ENCODE measurements around the gene CLRN2.

CLRN2 gene

GRCh38 chr4:17514865-17515264 lies at the start of gene CLRN2:
TSS of gene CLRN2 (plus strand) at chr4:17515165. CDS start at chr4:17515267, 102 bp downstream.
- DNase-seq: no peak

DNA sequence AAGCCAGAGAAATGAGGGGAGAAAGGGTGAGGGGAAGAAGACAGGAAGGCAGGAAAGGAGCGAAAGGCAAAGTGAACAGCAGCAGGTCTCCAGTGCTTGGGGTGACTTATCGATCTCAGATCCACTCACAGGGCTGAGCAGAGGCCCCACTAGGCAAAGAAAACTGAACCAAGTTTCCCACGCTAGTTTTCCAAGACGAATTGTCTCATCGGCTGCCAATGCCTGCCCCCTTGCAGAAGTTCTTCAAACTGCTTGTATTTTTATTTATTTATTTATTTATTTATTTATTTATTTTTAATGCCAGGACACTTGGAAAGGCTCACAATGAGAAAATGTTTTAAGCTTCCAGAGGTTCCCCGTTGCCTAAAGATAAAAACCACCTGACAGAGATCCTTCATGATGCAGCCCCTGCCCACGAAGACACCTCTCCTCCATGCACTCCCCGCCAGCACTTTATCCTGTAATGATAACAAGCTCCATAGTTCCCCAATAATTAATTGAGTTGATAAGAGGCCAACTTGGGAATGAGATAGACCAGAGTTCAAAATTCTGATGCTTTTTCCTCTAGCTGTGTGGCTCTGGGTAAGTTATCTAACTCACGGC lies 46.2 kb upstream of the CLRN2 start:
- no peak for DNase-seq

DNA sequence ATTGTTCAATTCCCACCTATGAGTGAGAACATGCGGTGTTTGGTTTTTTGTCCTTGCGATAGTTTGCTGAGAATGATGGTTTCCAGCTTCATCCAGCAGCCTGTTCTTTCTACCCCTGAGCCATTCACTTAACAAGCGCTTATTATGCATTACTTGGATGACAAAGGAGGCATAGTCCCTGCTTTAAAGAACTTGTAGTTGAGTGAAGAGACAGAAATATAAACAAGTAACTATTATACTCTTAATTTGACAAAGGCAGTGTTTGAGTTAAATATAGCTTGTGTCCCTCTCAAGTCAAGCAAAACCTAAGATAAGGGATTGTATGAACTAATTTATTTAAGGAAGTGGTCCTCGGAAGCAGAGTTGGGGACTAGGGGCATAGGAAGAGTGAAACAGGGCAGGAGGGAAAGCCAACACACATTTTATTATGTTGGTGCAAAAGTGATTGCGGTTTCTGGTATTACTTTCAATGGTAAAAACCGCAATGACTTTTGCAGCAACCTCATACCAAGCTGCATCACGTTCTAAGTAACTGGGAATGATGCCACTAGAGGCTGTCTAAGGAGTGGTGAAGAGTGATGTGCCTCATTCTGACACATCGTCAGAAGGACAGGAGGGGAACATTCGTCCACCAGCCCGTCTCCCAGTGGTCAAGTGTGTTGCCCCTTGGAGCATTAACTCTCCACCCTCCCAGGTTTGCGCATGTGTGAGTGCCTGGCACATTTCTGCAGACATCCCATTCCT lies 44.9 kb upstream of the CLRN2 start:
- DNase-seq: no peak

DNA sequence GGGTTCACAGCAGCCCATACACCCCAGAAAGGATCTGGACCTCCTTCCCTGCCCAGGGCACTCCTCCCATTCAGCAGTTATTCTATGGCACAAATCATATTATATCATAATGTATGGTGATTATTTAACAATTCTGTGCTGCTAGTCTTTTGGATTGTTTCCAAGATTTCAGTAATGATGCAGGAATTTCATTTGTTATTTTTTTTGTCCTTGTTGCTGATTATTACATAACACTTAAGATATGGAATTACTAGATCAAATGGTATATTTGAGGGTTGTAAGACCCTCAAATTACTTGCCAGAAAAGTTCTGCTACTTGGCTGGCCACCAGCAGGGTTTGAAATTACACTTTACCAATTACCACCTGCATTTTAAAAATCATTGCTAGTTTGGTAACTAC lies 39.5 kb upstream of the CLRN2 start:
- no peak for DNase-seq

DNA sequence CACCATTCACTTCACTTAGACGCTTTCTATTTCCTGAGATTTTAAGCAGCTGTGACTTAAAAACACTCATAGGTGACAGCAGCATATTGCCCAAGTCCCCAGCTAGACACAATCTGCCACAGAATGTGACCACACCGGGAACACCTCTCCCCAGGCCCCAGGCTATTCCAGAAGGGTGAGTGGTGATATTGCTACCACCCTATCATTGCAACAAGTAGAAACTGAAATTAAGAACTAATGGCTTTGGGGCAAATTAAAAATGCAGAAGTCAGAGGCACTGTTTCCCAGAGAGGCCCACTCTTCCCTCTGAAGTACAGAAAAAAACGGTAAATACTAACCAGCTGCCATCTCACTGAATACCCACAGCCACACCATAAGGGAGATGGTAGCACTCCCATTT lies 38.1 kb upstream of the CLRN2 start:
- no peak for DNase-seq

GRCh38 chr4:17477774-17478472 lies 37.0 kb upstream of the CLRN2 start:
- no peak for DNase-seq

DNA sequence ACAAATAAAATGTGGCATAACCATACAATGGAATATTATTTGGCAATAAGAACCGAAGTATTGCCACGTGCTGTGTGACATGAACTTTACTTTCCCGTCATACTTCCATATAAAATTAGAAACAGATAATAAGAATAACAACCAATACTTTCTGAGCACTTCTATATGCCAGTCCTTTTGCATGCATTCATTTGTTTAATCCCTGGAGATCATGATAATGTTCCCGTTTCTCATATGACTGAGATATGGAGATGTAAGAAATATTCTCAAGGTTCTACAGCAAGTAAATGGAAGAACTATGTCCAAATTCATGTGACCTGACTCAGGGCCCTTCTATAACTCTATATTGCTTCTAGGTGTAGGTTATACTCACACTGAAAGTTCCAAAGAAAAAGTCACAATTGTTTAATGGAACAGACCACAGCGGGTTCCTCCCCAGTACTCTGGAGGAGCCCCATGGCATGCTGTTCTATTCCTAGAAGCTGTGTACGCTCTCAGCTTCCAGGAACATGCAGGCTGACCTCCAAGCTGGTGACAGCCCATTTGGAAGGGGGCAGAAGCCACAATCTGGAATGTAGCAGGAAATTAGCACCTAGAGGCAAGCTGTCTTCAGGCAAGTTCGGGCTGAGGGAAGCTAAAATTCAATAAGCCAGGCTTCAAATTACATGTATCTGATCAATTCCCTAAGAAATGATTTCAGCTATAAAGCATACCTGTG lies 34.6 kb upstream of the CLRN2 start:
- DNase-seq: no peak

DNA sequence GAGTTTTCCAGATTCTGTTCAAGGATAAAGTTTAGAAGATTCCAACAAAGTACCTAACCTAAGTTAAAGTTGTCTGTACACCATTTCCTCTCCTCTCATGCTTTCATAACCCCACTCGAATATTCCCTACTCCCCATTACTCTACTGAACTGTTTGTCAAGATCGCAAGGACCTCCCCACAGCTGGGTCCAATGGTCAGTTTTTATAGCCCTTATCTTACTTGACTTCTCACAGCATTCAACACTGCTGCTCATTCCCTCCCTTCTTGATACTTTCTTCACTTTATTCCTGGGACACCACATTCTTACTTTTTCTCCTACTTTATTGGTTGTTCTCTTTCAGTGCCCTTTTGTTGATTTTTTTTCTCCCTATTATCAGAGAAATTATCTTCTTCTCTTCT lies 34.0 kb upstream of the CLRN2 start:
- no peak for DNase-seq

DNA sequence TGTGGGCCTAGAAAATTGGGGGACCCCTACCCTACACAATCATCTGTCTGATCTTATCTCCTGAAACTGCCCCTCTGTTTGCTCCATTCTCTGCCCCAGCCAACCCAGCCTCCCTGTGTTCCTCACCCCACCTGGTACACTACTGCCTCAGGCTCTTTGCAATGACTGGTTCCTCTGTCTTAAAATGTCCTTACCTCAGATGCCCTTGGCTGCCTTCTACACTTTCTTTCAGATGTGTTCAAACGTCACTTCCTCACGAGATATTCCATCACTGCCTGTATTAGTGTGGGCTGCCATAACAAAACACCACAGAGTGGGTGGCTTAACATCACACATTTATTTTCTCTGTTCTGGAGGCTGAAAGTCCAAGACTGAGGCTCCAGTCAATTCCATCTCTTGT lies 32.2 kb upstream of the CLRN2 start:
- DNase-seq: no peak

DNA sequence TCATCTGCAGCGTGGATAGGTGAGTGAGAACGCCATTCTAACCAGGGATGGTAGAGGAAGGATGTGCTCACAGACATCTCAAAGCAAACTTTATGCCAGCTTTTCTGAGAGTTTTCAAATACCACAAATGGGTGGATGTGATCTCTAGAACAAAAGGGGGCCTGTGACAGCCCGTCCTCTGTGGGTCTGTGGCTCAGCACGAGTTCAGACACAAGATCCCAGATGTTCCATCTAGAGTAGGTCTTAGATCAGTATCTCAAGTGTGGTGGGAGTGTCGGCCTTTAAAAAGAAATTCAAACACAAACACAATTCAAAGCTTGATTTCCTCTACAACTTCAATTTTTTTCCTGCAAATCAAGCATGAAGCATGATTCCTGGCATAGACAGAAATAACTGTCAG lies 25.8 kb upstream of the CLRN2 start:
- no peak for DNase-seq

DNA sequence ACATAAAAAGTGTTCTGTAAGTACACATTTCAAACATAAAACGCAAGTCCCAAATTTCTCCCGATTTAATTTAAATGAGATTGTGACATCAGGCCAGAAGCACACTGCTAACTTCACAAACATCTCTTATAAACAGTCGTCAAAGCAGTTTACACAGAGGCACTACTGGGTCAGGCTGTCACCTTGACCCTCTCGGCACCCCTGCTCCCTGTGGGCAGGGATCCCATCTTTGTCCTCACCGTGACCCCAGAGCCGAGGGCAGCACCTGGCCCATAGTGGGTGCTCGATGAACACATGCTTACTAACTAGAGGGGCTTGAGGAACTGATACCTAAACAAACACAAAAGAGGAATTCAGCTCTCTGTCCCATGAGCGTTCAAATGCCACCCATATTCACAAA lies 25.2 kb upstream of the CLRN2 start:
- DNase-seq: no peak

- DNase-seq: no peak
Measured at GRCh38 chr4:17490575-17491059, 24.3 kb upstream of the CLRN2 start.

DNA sequence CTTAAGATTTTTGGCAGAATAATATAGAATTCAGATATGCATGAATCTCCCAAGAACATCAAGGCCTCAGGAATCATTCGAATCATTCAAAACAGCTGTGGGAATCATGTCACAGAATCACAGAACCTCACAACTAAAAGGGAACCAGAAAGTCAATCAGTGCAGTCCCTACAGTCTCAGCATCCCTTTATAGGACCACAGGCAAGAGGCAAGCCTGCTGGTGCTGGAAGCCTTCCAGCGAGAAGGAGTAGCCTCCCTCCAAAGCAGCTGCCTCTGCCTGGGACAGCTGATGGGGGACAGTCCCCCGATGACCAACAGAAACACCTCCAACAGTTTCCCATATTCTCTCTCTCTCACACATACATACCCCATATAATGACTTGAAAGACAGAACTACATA lies 23.8 kb upstream of the CLRN2 start:
- DNase-seq: no peak

DNA sequence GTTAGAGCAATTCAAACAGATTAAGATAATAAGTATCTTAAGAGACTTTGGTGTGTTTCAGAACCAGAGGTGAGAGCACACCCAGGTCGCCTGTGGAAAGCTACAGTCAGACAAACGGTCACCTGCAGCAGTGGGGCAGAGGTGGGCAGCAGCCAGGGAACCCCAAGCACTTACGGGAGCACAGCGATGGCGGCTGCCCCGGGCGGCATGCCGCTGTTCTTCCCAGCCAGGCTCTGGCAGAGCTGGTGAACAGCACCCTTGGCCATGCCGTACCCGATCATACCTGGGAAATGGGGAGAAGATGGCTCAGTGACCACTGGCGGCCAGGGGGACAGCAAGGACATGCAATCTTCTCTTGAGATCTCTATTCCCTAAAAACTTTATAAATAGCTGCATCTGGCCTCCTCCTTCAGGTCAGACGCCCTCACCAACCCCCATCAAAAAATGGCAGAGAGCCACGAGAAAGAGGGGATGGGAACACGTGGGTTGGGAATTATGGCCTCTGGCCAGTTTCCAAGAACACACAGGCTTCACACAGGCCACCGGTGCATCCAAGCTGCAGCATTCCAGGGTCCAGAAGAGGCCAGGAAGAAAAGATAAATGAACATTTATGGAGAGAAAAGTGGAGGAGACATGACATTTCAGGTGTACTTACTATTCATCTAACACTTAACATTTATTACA lies 22.8 kb upstream of the CLRN2 start:
- DNase-seq: no peak

DNA sequence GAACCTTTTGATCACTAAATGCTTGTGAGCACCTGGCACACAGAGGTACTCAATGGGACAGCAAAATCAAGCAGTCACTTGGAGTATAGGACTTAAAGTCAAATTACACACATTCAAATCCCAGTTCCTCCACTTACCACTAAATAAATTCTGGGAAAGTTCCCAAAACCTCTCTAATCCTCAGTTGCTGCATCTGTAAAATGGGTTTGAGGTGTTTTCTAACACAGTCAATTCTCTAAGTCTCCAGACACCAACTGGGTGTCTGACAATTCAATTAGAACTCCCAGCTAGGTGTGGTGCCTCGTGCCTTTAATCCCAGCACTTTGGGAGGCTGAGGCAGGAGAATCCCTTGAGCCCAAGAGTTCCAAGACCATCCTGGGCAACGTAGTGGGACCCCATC lies 22.1 kb upstream of the CLRN2 start:
- DNase-seq: no peak

DNA sequence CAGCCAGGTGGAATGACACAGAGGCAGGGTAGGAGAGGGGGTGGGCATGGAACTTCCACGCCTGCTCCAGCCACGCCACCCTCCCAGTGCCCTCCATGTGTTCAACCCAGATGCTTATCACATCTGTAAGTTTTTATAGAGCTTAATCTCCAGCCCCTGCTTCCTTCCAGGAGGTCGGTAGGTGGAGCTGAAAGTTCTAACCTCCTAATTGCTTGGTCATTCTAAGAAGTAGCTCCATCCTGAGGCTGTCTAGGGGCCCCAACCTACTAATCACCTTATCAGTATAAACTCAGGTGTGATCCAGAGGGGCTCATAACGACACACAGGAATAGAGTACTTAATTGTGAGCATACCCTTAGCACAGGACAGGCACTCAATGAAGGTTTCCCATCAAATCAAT lies 21.3 kb upstream of the CLRN2 start:
- DNase-seq: no peak

DNA sequence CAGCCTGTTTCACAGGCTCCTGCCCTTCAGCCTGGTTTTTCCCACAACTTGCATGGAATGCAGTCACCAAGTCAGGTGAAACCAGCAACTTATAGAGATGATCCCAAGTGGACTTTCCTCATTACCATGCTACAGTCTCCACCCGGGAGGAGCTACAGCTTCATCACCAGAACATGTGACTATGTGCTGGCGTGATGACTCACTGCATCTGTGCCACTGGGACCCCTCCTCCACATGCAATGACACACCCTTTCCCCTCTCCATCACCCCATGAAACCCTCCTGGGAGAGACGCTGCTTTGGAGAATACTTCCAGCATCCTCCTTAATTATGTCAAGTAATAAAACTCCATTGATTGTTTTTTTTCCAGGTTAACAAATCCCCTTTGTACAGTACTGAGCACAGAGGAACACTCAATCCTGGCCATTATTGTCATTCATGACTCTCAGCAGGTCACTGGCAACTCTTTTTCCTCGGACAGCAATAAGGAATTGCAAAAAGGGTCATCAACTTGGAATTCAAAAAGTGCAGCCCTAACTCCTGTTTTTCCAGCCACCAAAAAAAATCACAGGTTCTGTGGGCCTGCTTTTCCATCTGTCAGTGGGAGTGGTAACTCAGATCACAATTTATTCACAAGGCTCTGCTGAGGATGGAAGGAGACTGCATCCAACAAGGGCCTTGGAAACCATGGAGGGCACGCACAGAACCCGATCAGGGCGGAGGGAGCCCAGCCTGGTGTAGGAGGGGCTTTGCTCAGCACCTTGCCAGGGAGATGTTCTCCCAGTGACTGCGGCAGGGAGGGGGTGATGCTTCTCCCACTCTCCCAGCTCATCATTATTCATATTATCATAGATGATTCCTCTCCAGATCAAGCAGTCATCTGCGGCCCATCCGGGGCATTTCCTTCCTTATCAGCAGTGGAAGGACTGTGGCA lies 20.4 kb upstream of the CLRN2 start:
- DNase-seq: no peak

DNA sequence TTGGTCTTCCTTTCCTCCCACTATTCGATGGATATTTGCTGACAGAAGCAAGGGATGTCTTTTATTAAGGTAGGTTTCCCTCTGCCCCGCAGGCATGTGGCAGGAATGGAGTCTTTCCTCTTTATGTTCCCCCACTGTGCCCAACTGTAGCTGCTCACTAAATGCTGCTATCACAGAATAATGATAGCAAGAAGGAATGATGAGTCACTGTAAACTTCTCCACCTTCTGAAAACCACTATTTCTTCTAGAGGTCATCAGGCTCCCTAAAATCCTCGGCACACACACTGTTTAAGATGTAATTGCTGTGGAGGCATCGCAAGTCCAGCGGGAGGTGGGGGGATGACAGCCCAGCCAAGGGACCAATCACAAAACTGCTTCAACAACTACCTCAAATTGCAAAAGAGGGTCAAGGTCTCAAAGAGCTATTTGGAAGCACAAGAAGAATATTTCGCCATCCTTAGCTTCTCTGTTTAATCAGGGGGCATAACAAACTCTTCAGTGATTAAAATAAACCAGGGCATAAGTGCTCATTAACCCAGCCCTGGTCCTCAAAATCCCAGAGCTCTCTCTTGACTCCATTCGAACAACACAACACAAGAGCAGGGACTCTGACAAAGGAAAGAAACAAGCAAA lies 17.0 kb upstream of the CLRN2 start:
- DNase-seq: no peak

DNA sequence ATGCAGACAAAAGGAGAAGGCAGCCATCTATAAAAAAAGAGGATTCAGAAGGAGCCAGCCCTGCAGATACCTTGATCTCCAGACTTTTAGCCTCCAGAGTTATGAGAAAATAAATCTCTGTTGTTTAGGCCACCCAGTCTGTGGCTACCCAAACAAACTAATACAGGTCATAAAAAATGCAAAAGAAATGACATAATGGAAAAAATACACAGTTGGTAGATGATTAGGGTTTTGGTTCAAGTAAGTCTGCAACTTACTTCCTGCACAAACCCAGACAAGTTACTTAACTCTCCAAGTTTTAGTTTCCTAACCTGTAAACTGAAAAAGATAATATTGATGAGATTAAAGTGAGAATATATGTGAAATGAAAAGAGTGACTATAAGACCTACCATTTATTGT lies 14.4 kb upstream of the CLRN2 start:
- DNase-seq: no peak

GRCh38 chr4:17502756-17503155 lies 12.2 kb upstream of the CLRN2 start:
- DNase-seq: no peak

DNA sequence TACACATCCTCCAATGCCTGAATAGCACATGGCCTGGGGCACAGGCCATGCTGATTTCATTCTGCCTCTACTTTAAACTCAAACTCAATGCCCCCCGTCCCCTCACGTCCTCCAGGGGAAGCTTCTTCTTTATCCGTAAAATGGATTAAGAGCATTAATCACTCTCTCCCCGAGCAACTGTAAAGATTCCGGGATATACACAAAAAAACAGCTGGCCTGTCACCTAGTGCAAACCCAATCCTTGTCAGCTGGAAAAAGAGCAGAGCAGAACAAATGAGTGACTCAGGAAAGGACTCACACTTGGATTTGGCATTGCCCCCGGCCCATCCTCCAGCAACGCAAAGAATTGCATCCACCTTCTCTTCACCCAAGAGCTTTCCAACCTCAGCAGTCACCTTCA lies 10.9 kb upstream of the CLRN2 start:
- no peak for DNase-seq
